Measurements from ENCODE around the gene SLC39A2.

DNA sequence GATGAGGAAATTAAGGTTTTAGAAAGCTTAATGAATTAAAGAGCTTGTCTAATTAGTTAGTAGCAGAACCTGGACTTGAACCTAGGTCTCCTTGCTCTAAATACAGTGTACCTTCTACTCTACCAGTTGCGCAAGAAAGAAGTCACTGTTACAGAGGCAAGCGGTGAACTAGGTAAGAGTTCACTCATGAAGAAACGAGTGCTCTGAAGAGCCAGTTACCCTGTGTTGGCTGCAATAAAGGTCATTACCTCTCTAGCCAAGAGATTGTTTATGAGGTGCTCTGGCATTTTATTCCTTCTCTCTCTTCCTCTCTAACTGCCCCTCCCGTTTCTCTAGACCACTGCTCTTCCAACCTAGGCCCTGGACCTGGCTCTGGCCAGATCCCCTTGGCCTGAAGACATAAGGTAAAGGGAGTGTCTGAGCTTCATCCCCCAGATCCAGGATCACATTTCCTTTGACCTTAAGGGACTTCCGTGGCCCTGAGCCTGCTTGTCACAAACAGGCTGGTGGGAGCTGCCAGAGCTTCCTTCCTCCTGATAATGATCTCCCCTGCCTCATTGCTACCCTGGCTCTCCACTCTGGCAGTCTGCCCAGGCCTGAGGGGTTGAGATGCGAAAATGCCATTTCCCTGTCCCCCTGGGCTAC lies 45.0 kb downstream of the SLC39A2 start:
- TF ChIP-seq, protein P1, sequence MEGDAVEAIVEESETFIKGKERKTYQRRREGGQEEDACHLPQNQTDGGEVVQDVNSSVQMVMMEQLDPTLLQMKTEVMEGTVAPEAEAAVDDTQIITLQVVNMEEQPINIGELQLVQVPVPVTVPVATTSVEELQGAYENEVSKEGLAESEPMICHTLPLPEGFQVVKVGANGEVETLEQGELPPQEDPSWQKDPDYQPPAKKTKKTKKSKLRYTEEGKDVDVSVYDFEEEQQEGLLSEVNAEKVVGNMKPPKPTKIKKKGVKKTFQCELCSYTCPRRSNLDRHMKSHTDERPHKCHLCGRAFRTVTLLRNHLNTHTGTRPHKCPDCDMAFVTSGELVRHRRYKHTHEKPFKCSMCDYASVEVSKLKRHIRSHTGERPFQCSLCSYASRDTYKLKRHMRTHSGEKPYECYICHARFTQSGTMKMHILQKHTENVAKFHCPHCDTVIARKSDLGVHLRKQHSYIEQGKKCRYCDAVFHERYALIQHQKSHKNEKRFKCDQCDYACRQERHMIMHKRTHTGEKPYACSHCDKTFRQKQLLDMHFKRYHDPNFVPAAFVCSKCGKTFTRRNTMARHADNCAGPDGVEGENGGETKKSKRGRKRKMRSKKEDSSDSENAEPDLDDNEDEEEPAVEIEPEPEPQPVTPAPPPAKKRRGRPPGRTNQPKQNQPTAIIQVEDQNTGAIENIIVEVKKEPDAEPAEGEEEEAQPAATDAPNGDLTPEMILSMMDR (IDR thresholded peaks at IDR 0.05): no peak
- no peak for TF ChIP-seq POLR2A (IDR thresholded peaks at IDR 0.05)
